ENCODE data around the gene GRIA1.
A peak's percentile ranks its signal among the peaks of the same experiment; 100 is the strongest.

The GRIA1 gene

GRCh38 chr5:153539983-153540382 is 49.5 kb downstream of the GRIA1 start:
- Histone ChIP-seq H3K9me3 (ENCODE audit: control insufficient read depth, low read length) (no peaks in the 10 kb centered on the region), H3K9ac (ENCODE audit: low read length) (no peak overlapping the region), H3K27me3 (ENCODE audit: control insufficient read depth in 1 of 2, insufficient read depth in 1 of 2, low read length in 2 of 2) (no peaks in the 10 kb centered on the region), H3K4me3 (ENCODE audit: insufficient read depth in 1 of 2, low read depth in 1 of 2, low read length in 2 of 2) (no peak overlapping the region), H3K4ac (ENCODE audit: low read depth in 1 of 2, low read length in 2 of 2) (no peak overlapping the region), H4K91ac (ENCODE audit: low read length) (no peak overlapping the region), H2AK5ac (ENCODE audit: low read length, severe bottlenecking) (no peak overlapping the region), H2BK120ac (ENCODE audit: low read depth, low read length) (no peak overlapping the region), H3K36me3 (ENCODE audit: control insufficient read depth in 1 of 2, insufficient read depth in 2 of 2, low read depth in 1 of 2, low read length in 2 of 2) (no peaks in the 10 kb centered on the region), H3K27ac (ENCODE audit: low read length, poor library complexity, severe bottlenecking) (no peak overlapping the region), H2BK5ac (ENCODE audit: low read depth, low read length, poor library complexity, severe bottlenecking) (no peak overlapping the region), H3K79me1 (replicated peaks; ENCODE audit: low read length, poor library complexity, severe bottlenecking) (no peaks in the 10 kb centered on the region), H2BK15ac (ENCODE audit: low read depth, poor library complexity, severe bottlenecking) (no peak overlapping the region), H3K23ac (ENCODE audit: low read length in 2 of 2) (no peak overlapping the region), H3K14ac (ENCODE audit: low read length in 2 of 2) (no peak overlapping the region), H3K18ac (ENCODE audit: low read depth in 1 of 2, low read length in 2 of 2) (no peak overlapping the region), H2AFZ (ENCODE audit: low read depth, low read length) (no peak overlapping the region), H4K8ac (ENCODE audit: low read length) (no peak overlapping the region), H3K4me1 (ENCODE audit: control insufficient read depth, insufficient read depth, low read depth, low read length) (peaks cover 2% of the 10 kb centered on the region), H3K4me2 (ENCODE audit: low read length, poor library complexity, severe bottlenecking) (no peak overlapping the region), H2BK12ac (ENCODE audit: low read length in 2 of 2) (no peak overlapping the region)
- DNase-seq, result no peak
- 82% methylated on average over 4 of the region's 4 CpGs for WGBS

- H3K4me2 ChIP-seq (ENCODE audit: low read length, poor library complexity, severe bottlenecking), result no peak overlapping the region
- H3K9me3 ChIP-seq (ENCODE audit: control insufficient read depth, low read length), result no peaks in the 10 kb centered on the region
- H2AK5ac ChIP-seq (ENCODE audit: low read length, severe bottlenecking), result no peak overlapping the region
- no peak overlapping the region for H3K23ac ChIP-seq (ENCODE audit: low read length in 2 of 2)
- H2BK12ac ChIP-seq (ENCODE audit: low read length in 2 of 2), result no peak overlapping the region
- H2BK5ac ChIP-seq (ENCODE audit: low read depth, low read length, poor library complexity, severe bottlenecking), result no peak overlapping the region
- no peaks in the 10 kb centered on the region for H3K36me3 ChIP-seq (ENCODE audit: control insufficient read depth in 1 of 2, insufficient read depth in 2 of 2, low read depth in 1 of 2, low read length in 2 of 2)
- no peak overlapping the region for H3K14ac ChIP-seq (ENCODE audit: low read length in 2 of 2)
- H2BK120ac ChIP-seq (ENCODE audit: low read depth, low read length), result no peak overlapping the region
- H2BK15ac ChIP-seq (ENCODE audit: low read depth, poor library complexity, severe bottlenecking), result no peak overlapping the region
- no peak for DNase-seq
- no peak overlapping the region for H3K18ac ChIP-seq (ENCODE audit: low read depth in 1 of 2, low read length in 2 of 2)
- H3K79me1 ChIP-seq (replicated peaks; ENCODE audit: low read length, poor library complexity, severe bottlenecking), result no peaks in the 10 kb centered on the region
- peaks cover 2% of the 10 kb centered on the region for H3K4me1 ChIP-seq (ENCODE audit: control insufficient read depth, insufficient read depth, low read depth, low read length)
- H3K27ac ChIP-seq (ENCODE audit: low read length, poor library complexity, severe bottlenecking), result no peak overlapping the region
- no peak overlapping the region for H4K91ac ChIP-seq (ENCODE audit: low read length)
- no peak overlapping the region for H3K9ac ChIP-seq (ENCODE audit: low read length)
- H3K27me3 ChIP-seq (ENCODE audit: control insufficient read depth in 1 of 2, insufficient read depth in 1 of 2, low read length in 2 of 2), result no peaks in the 10 kb centered on the region
- no peak overlapping the region for H4K8ac ChIP-seq (ENCODE audit: low read length)
- H3K4me3 ChIP-seq (ENCODE audit: insufficient read depth in 1 of 2, low read depth in 1 of 2, low read length in 2 of 2), result no peak overlapping the region
- H3K4ac ChIP-seq (ENCODE audit: low read depth in 1 of 2, low read length in 2 of 2), result no peak overlapping the region
- H2AFZ ChIP-seq (ENCODE audit: low read depth, low read length), result no peak overlapping the region
- WGBS, result no CpG with 5 or more reads among the region's 1 CpG
Measured at GRCh38 chr5:153542536-153542935, 52.1 kb downstream of the GRIA1 start.

DNA sequence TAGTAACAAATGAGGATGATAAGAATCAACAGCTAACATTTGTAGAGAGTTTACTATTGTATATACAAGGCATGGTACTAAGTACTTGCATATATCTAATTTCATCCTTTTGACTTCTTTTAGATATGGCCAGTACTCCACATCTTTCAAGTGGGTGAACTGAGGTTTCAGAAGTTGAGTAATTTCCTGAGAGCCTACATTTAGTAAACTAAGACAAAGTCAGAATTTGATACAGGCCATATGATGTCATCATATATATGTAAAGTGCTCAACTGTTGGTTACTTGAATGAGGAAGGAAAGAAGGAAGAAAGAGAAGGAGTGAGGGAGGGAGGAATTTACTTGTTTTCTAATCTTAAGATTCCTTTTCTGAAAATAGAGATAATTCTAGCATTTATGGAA is 52.8 kb downstream of the GRIA1 start:
- no peaks in the 10 kb centered on the region for H3K79me1 ChIP-seq (replicated peaks; ENCODE audit: low read length, poor library complexity, severe bottlenecking)
- H2BK12ac ChIP-seq (ENCODE audit: low read length in 2 of 2), result no peak overlapping the region
- no peaks in the 10 kb centered on the region for H3K9me3 ChIP-seq (ENCODE audit: control insufficient read depth, low read length)
- H3K9ac ChIP-seq (ENCODE audit: low read length), result no peak overlapping the region
- H3K4me1 ChIP-seq (ENCODE audit: control insufficient read depth, insufficient read depth, low read depth, low read length), result peaks cover 2% of the 10 kb centered on the region
- H2BK15ac ChIP-seq (ENCODE audit: low read depth, poor library complexity, severe bottlenecking), result no peak overlapping the region
- no peaks in the 10 kb centered on the region for H3K27me3 ChIP-seq (ENCODE audit: control insufficient read depth in 1 of 2, insufficient read depth in 1 of 2, low read length in 2 of 2)
- H3K4me3 ChIP-seq (ENCODE audit: insufficient read depth in 1 of 2, low read depth in 1 of 2, low read length in 2 of 2), result no peak overlapping the region
- no peak overlapping the region for H4K91ac ChIP-seq (ENCODE audit: low read length)
- H3K27ac ChIP-seq (ENCODE audit: low read length, poor library complexity, severe bottlenecking), result no peak overlapping the region
- H2BK120ac ChIP-seq (ENCODE audit: low read depth, low read length), result no peak overlapping the region
- H3K36me3 ChIP-seq (ENCODE audit: control insufficient read depth in 1 of 2, insufficient read depth in 2 of 2, low read depth in 1 of 2, low read length in 2 of 2), result no peaks in the 10 kb centered on the region
- no peak overlapping the region for H2AFZ ChIP-seq (ENCODE audit: low read depth, low read length)
- no peak overlapping the region for H3K23ac ChIP-seq (ENCODE audit: low read length in 2 of 2)
- H3K14ac ChIP-seq (ENCODE audit: low read length in 2 of 2), result no peak overlapping the region
- no peak overlapping the region for H3K4me2 ChIP-seq (ENCODE audit: low read length, poor library complexity, severe bottlenecking)
- no peak overlapping the region for H3K4ac ChIP-seq (ENCODE audit: low read depth in 1 of 2, low read length in 2 of 2)
- H4K8ac ChIP-seq (ENCODE audit: low read length), result no peak overlapping the region
- H2AK5ac ChIP-seq (ENCODE audit: low read length, severe bottlenecking), result no peak overlapping the region
- DNase-seq, result no peak
- H3K18ac ChIP-seq (ENCODE audit: low read depth in 1 of 2, low read length in 2 of 2), result no peak overlapping the region
- no peak overlapping the region for H2BK5ac ChIP-seq (ENCODE audit: low read depth, low read length, poor library complexity, severe bottlenecking)

- Histone ChIP-seq H2AFZ (ENCODE audit: low read depth, low read length) (no peak overlapping the region), H3K4me1 (ENCODE audit: control insufficient read depth, insufficient read depth, low read depth, low read length) (peaks cover 2% of the 10 kb centered on the region), H4K8ac (ENCODE audit: low read length) (peak overlapping the region; percentile 36), H2AK5ac (ENCODE audit: low read length, severe bottlenecking) (no peak overlapping the region), H3K27ac (ENCODE audit: low read length, poor library complexity, severe bottlenecking) (no peak overlapping the region), H3K27me3 (ENCODE audit: control insufficient read depth in 1 of 2, insufficient read depth in 1 of 2, low read length in 2 of 2) (no peaks in the 10 kb centered on the region), H2BK15ac (ENCODE audit: low read depth, poor library complexity, severe bottlenecking) (no peak overlapping the region), H3K14ac (ENCODE audit: low read length in 2 of 2) (no peak overlapping the region), H3K4me2 (ENCODE audit: low read length, poor library complexity, severe bottlenecking) (no peak overlapping the region), H2BK12ac (ENCODE audit: low read length in 2 of 2) (no peak overlapping the region), H2BK120ac (ENCODE audit: low read depth, low read length) (no peak overlapping the region), H3K4me3 (ENCODE audit: insufficient read depth in 1 of 2, low read depth in 1 of 2, low read length in 2 of 2) (no peak overlapping the region), H3K79me1 (replicated peaks; ENCODE audit: low read length, poor library complexity, severe bottlenecking) (no peaks in the 10 kb centered on the region), H3K9me3 (ENCODE audit: control insufficient read depth, low read length) (no peaks in the 10 kb centered on the region), H4K91ac (ENCODE audit: low read length) (no peak overlapping the region), H3K23ac (ENCODE audit: low read length in 2 of 2) (no peak overlapping the region), H3K36me3 (ENCODE audit: control insufficient read depth in 1 of 2, insufficient read depth in 2 of 2, low read depth in 1 of 2, low read length in 2 of 2) (no peaks in the 10 kb centered on the region), H3K18ac (ENCODE audit: low read depth in 1 of 2, low read length in 2 of 2) (no peak overlapping the region), H3K4ac (ENCODE audit: low read depth in 1 of 2, low read length in 2 of 2) (peak overlapping the region in 1 of 2 experiments; percentile 82), H2BK5ac (ENCODE audit: low read depth, low read length, poor library complexity, severe bottlenecking) (no peak overlapping the region), H3K9ac (ENCODE audit: low read length) (no peak overlapping the region)
- no peak for DNase-seq
Measured at GRCh38 chr5:153543959-153544470, 53.5 kb downstream of the GRIA1 start.
